K562 (cell line): Measurements from ENCODE around the gene ESPN. TPM values are rescaled to one million over a fixed set of nuclear protein-coding genes. Genes with fewer than 3 reads are reported as not detected.

ENCODE experiments used
- ATAC-seq: fragments of 200-7000 bp; cut with Tn5 transposase; 3 replicates; pipeline ENCODE4 v1.9.1; 2020; ENCODE audit warnings: moderate library complexity
- BruUV-seq: library from RNA; stranded (reverse); fragments of 400-500 nt; replicated peaks from 2 replicates; lab custom pipeline; 2021; lab: Mats Ljungman, UMichigan
- CTCF ChIA-PET: fragments of 300-600 bp; formaldehyde crosslinking; extraction: SDS; loops from one replicate; lab custom pipeline; 2021; ENCODE audit warnings: low intra/inter-chr PET ratio; lab: Yijun Ruan, JAX
- POLR2A ChIA-PET: fragments of 300-600, 350-650 bp; sonication (Branson Sonifier 250); formaldehyde crosslinking; extraction: SDS; loops from one replicate; lab custom pipeline; 2021; ENCODE audit warnings: antibody characterized with exemption, inconsistent platforms; lab: Yijun Ruan, JAX
- DNase-seq, 4 experiments: peaks; one replicate each; pipeline versions ENCODE4 v3.0.0 to v3.0.0-alpha.2; 2011 to 2018; ENCODE audit warnings: low spot score in 3 of 4, mixed read lengths in 3 of 4; ENCODE audit errors: extremely low read depth in 1 of 4
- FAIRE-seq: peaks from 2 replicates; lab custom pipeline; 2011; peaks lifted over from hg19 to GRCh38; lab: Jason Lieb, UNC
- H2AFZ ChIP-seq: 2 replicates; pipeline ENCODE4 v1.6.0; 2011; ENCODE audit warnings: low read depth, low read length, control low read depth, inconsistent platforms
- H3K27ac ChIP-seq: fragments of 200-600 bp; 3 replicates; pipeline ENCODE4 v1.8.0; 2011; ENCODE audit warnings: low read depth, mild to moderate bottlenecking, control low read depth, inconsistent platforms, low read length, moderate library complexity, mixed read lengths; ENCODE audit errors: extremely low read depth
- H3K27me3 ChIP-seq, 2 experiments: fragments of 300-600 bp in 1 of 2; 2 replicates in 1 of 2; 3 replicates in 1 of 2; pipeline versions ENCODE4 v1.6.0 to v1.8.0; 2011; ENCODE audit warnings: inconsistent platforms in 2 of 2, low read length in 2 of 2, mild to moderate bottlenecking in 1 of 2, mixed read lengths in 1 of 2, moderate library complexity in 1 of 2; ENCODE audit not compliant: control insufficient read depth in 2 of 2, insufficient read depth in 2 of 2
- H3K36me3 ChIP-seq: fragments of 300-600 bp; 3 replicates; pipeline ENCODE4 v1.8.0; 2011; ENCODE audit warnings: mild to moderate bottlenecking, low read length, inconsistent platforms; ENCODE audit not compliant: control insufficient read depth, insufficient read depth
- H3K4me1 ChIP-seq, 2 experiments: fragments of 200-600 bp in 1 of 2; replicated peaks in 1 of 2; 2 replicates in 1 of 2; 3 replicates in 1 of 2; pipeline versions ENCODE4 v1.5.1 to v1.8.0; 2011; ENCODE audit warnings: inconsistent platforms in 2 of 2, low read length in 2 of 2, mild to moderate bottlenecking in 1 of 2, mixed read lengths in 1 of 2, moderate library complexity in 1 of 2; ENCODE audit not compliant: control insufficient read depth in 2 of 2, insufficient read depth in 2 of 2
- H3K4me2 ChIP-seq: 2 replicates; pipeline ENCODE4 v1.6.1; 2011; ENCODE audit warnings: low read length, control low read depth, inconsistent platforms, mixed read lengths; ENCODE audit not compliant: insufficient read depth
- H3K4me3 ChIP-seq: fragments of 200-600 bp; sonication (generic), shearing (Covaris generic); 2 replicates; pipeline ENCODE4 v1.5.1; 2016; ENCODE audit warnings: control low read depth, inconsistent platforms
- H3K79me2 ChIP-seq: fragments of 200-600 bp; 3 replicates; pipeline ENCODE4 v1.8.0; 2011; ENCODE audit warnings: low read length, inconsistent platforms; ENCODE audit not compliant: control insufficient read depth, insufficient read depth
- H3K9ac ChIP-seq, 2 experiments: 2 replicates each; pipeline versions ENCODE4 v1.6.0 to v1.6.1; 2011; ENCODE audit warnings: low read depth in 2 of 2, low read length in 2 of 2, control low read depth in 1 of 2, inconsistent platforms in 1 of 2, mild to moderate bottlenecking in 1 of 2, mixed read lengths in 1 of 2; ENCODE audit not compliant: insufficient read depth in 1 of 2
- H3K9me1 ChIP-seq: one replicate; pipeline ENCODE4 v1.6.0; 2011; ENCODE audit warnings: inconsistent platforms, mild to moderate bottlenecking, low read length, moderate library complexity; ENCODE audit not compliant: control insufficient read depth, insufficient read depth
- H3K9me3 ChIP-seq: replicated peaks from 2 replicates; pipeline ENCODE4 v1.5.1; 2011; ENCODE audit warnings: low read depth, low read length, inconsistent platforms; ENCODE audit not compliant: control insufficient read depth, insufficient read depth
- H4K20me1 ChIP-seq: replicated peaks from 2 replicates; pipeline ENCODE4 v1.6.1; 2011; ENCODE audit warnings: low read length, inconsistent platforms, mixed read lengths; ENCODE audit not compliant: control insufficient read depth, insufficient read depth
- CEBPB ChIP-seq: fragments of 450-650 bp; IDR thresholded peaks from 2 replicates; pipeline ENCODE4 v1.6.1; 2016; ENCODE audit warnings: missing genetic modification characterization, missing compliant biosample characterization
- CEBPG ChIP-seq, 3 experiments: fragments of 200-800 bp in 1 of 3; sonication (Bioruptor generic) in 1 of 3; sonication (generic) in 1 of 3; formaldehyde crosslinking in 1 of 3; IDR thresholded peaks in 2 of 3; conservative IDR thresholded peaks in 1 of 3; 2 replicates each; pipeline versions ENCODE4 v1.6.1 to v1.8.0; 2016 to 2022; ENCODE audit warnings: missing compliant biosample characterization in 2 of 3, missing genetic modification characterization in 2 of 3, mild to moderate bottlenecking in 1 of 3, missing genetic modification reagents in 1 of 3
- L3MBTL2 ChIP-seq: fragments of 450-650 bp; IDR thresholded peaks from 2 replicates; pipeline ENCODE4 v1.6.1; 2016; ENCODE audit warnings: mild to moderate bottlenecking, moderate library complexity
- ZNF354B ChIP-seq: fragments of 250-450 bp; sonication (Bioruptor Pico); IDR thresholded peaks from 2 replicates; pipeline ENCODE4 v1.4.0; 2020
- WGBS: fragments of 100-300 bp; shearing (Covaris generic); methylation state at CpG from one replicate; pipeline ENCODE4 v1.1.6; 2016; ENCODE audit warnings: low coverage, mixed read lengths; ENCODE audit not compliant: insufficient coverage; ENCODE audit errors: missing lambda C conversion rate; 5-methylcytosine and 5-hydroxymethylcytosine counted together
- in situ Hi-C: fragments of 300-500 bp; cut with MboI; formaldehyde crosslinking; loops from 4 replicates; pipeline ENCODE4 v1.15.0; 2018; ENCODE audit warnings: inconsistent platforms, mixed read lengths
- intact Hi-C: fragments of 100-400 bp; cut with micrococcal nuclease; formaldehyde crosslinking; loops from 2 replicates; pipeline ENCODE4 v1.14.2; 2022
- polyA plus RNA-seq, 8 experiments: library from polyadenylated mRNA; depleted of rRNA in 4 of 8; stranded (reverse) in 5 of 8; unstranded in 3 of 8; fragments of >200 nt; fragmentation: Nextera tagmentation in 2 of 8; fragmentation: Illumina TruSeq in 1 of 8; extraction: Ambion mirVana in 2 of 8; extraction: Trizol in 1 of 8; gene quantifications; 2 replicates each; pipeline versions ENCODE4 v1.2.1 to v1.2.3, GENCODE V29; 2011 to 2014; ENCODE audit warnings: inconsistent platforms in 1 of 8, missing spikeins in 1 of 8
- total RNA-seq, 7 experiments: library from RNA; depleted of rRNA in 6 of 7; stranded (reverse); fragments of >200 nt in 6 of 7; fragmentation: Illumina TruSeq in 2 of 7; extraction: Trizol in 2 of 7; gene quantifications; 2 replicates each; pipeline versions ENCODE4 v1.2.1 to v1.2.3, GENCODE V29; 2011 to 2021; ENCODE audit warnings: low replicate concordance in 1 of 7
- TF ChIP-seq, protein P1 (sequence below), 2 experiments: fragments of 450-650 bp in 1 of 2; sonication (generic) in 1 of 2; formaldehyde crosslinking in 1 of 2; IDR thresholded peaks in 1 of 2; conservative IDR thresholded peaks in 1 of 2; 2 replicates each; pipeline versions ENCODE4 v1.6.1 to v1.8.1; 2016 to 2023; ENCODE audit warnings: mild to moderate bottlenecking in 2 of 2, moderate library complexity in 2 of 2, inconsistent platforms in 1 of 2, missing genetic modification reagents in 1 of 2

The ESPN gene
- total and polyA plus RNA-seq, 9 of the 15 experiments (the other 6 are each of a cell fraction or from before 2014, with no cell fraction given) = 0.07 to 1.2 (median 0.45) TPM; not detected in 3

DNA sequence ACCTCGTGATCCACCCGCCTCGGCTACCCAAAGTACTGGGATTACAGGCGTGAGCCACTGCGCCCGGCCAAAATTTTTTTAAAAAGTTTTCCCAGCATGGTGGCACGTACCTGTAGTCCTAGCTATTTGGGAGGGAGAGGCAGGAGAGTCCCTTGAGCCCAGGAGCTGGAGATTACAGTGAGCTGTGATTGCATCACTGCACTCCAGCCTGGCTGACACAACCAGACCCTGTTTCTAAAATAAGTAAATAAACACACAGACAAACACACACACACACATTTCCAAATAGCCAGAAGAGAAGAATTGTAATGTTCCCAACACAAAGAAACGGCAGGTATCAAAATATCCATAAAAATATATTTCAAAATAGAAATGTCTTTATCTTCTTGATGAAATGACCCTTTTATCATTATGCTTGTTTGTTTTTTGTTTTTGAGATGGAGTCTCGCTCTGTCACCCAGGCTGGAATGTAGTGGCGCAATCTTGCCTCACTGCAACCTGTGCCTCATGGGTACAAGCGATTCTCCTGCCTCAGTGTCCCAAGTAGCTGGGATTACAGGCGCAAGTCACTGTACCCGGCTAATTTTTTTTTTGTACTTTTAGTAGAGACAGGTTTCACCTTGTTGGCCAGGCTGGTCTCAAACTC, 14.2 kb upstream of the ESPN start:
- no peaks in the 10 kb centered on the region for H3K9me3 ChIP-seq
- ChIA-PET POLR2A (no interaction called here), CTCF (no interaction called here)
- 8% methylated on average over 13 of the region's 13 CpGs for WGBS
- no peak overlapping the region for H3K4me2 ChIP-seq
- H3K36me3 ChIP-seq = no peaks in the 10 kb centered on the region
- peaks cover 5% of the 10 kb centered on the region; the same call in 1 of the 2 replicates for H4K20me1 ChIP-seq
- H2AFZ ChIP-seq = no peak overlapping the region
- FAIRE-seq = no peak
- no peak overlapping the region for H3K4me3 ChIP-seq
- in situ Hi-C loops (loop anchor here (5.0 kb wide), 1 partner anchor 62 kb away; no protein-coding TSS in a partner anchor), intact Hi-C loops (no loop called here)
- peaks cover 0 to 5% of the 10 kb centered on the region in 2 experiments; a peak in 1 of 5 replicates for H3K4me1 ChIP-seq
- no peaks in the 10 kb centered on the region for H3K79me2 ChIP-seq
- no peak overlapping the region for H3K27ac ChIP-seq
- no peak overlapping the region for H3K9ac ChIP-seq
- no TSS peak for BruUV-seq
- TF ChIP-seq, protein P1, sequence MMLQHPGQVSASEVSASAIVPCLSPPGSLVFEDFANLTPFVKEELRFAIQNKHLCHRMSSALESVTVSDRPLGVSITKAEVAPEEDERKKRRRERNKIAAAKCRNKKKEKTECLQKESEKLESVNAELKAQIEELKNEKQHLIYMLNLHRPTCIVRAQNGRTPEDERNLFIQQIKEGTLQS (IDR thresholded peaks at IDR 0.05) = peak; percentile 79
- TF ChIP-seq, protein P1 (CRISPR knock-in tag; conservative IDR thresholded peaks at IDR 0.05) = no peak
- TF ChIP-seq L3MBTL2 (no peak), CEBPB (tag) (peak; percentile 76), ZNF354B (no peak), CEBPG (CRISPR knock-in tag; IDR thresholded peaks at IDR 0.05) (peak; percentile 42), CEBPG (tag; conservative IDR thresholded peaks at IDR 0.05 in 1 of 2, IDR thresholded peaks at IDR 0.05 in 1 of 2) (peak; percentile 76 to 83)
- H3K9me1 ChIP-seq = no peaks in the 10 kb centered on the region
- peaks cover 30 to 52% of the 10 kb centered on the region in 2 experiments for H3K27me3 ChIP-seq
- ATAC-seq = no peak
- DNase-seq = no peak
